Raji (cell line): ENCODE data around the gene PDE6A.

ENCODE experiments used
- POLR2A ChIP-seq: IDR thresholded peaks from 2 replicates; pipeline ENCODE4 v1.6.1; 2011; ENCODE audit warnings: low read depth, low read length, control low read depth; ENCODE audit not compliant: insufficient read depth

The PDE6A gene

GRCh38 chr5:149840226-149840825, 104.3 kb downstream of the PDE6A start:
- no peak for TF ChIP-seq POLR2A

- TF ChIP-seq POLR2A, result no peak
Observed at GRCh38 chr5:149839761-149840160, 104.8 kb downstream of the PDE6A start.

GRCh38 chr5:149838881-149839739, 105.5 kb downstream of the PDE6A start:
- TF ChIP-seq POLR2A, result no peak

GRCh38 chr5:149837680-149838269, 106.8 kb downstream of the PDE6A start:
- TF ChIP-seq POLR2A, result no peak

- no peak for TF ChIP-seq POLR2A
Observed at GRCh38 chr5:149836451-149837139, 108.0 kb downstream of the PDE6A start.

- TF ChIP-seq POLR2A, result no peak
Observed at GRCh38 chr5:149834246-149834855, 110.2 kb downstream of the PDE6A start.

- TF ChIP-seq POLR2A, result no peak
Observed at GRCh38 chr5:149833116-149833827, 111.3 kb downstream of the PDE6A start.

- TF ChIP-seq POLR2A, result no peak
Observed at GRCh38 chr5:149832636-149833035, 112.0 kb downstream of the PDE6A start.

- no peak for TF ChIP-seq POLR2A
Observed at GRCh38 chr5:149831492-149831891, 113.1 kb downstream of the PDE6A start.

- no peak for TF ChIP-seq POLR2A
Observed at GRCh38 chr5:149830579-149830978, 114.0 kb downstream of the PDE6A start.

GRCh38 chr5:149829954-149830353, 114.6 kb downstream of the PDE6A start:
- no peak for TF ChIP-seq POLR2A

GRCh38 chr5:149828161-149829011, 116.2 kb downstream of the PDE6A start:
- TF ChIP-seq POLR2A, result no peak

- no peak for TF ChIP-seq POLR2A
Observed at GRCh38 chr5:149827546-149827945, 117.0 kb downstream of the PDE6A start.

- no peak for TF ChIP-seq POLR2A
Observed at GRCh38 chr5:149827086-149827485, 117.5 kb downstream of the PDE6A start.
